Measurements from ENCODE around the gene P2RX5. TPM values are rescaled to one million over a fixed set of nuclear protein-coding genes. Genes with fewer than 3 reads are reported as not detected.
"Not testable (repeated sequence)": the region's sequence is repeated elsewhere in the genome, so short reads cannot be mapped to it uniquely, and the experiment has no call there.

P2RX5 gene, protein sequence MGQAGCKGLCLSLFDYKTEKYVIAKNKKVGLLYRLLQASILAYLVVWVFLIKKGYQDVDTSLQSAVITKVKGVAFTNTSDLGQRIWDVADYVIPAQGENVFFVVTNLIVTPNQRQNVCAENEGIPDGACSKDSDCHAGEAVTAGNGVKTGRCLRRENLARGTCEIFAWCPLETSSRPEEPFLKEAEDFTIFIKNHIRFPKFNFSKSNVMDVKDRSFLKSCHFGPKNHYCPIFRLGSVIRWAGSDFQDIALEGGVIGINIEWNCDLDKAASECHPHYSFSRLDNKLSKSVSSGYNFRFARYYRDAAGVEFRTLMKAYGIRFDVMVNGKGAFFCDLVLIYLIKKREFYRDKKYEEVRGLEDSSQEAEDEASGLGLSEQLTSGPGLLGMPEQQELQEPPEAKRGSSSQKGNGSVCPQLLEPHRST
- polyA plus RNA-seq = 2.2 TPM
- long read RNA-seq, donor 1 = 0 reads
- long read RNA-seq, donor 2 = 0 reads
- long read RNA-seq, donor 3 = 0 reads
- long read RNA-seq, donor 4 = 0 reads
- long read RNA-seq, donor 5 = 0 reads
- long read RNA-seq, donor 6 = 0 reads
- long read RNA-seq, donor 7 = 0 reads
- long read RNA-seq, donor 8 = 0 reads
- long read RNA-seq, donor 9 = 0 reads
- long read RNA-seq, donor 10 = 0 reads
- long read RNA-seq, donor 11 = 0 reads

DNA sequence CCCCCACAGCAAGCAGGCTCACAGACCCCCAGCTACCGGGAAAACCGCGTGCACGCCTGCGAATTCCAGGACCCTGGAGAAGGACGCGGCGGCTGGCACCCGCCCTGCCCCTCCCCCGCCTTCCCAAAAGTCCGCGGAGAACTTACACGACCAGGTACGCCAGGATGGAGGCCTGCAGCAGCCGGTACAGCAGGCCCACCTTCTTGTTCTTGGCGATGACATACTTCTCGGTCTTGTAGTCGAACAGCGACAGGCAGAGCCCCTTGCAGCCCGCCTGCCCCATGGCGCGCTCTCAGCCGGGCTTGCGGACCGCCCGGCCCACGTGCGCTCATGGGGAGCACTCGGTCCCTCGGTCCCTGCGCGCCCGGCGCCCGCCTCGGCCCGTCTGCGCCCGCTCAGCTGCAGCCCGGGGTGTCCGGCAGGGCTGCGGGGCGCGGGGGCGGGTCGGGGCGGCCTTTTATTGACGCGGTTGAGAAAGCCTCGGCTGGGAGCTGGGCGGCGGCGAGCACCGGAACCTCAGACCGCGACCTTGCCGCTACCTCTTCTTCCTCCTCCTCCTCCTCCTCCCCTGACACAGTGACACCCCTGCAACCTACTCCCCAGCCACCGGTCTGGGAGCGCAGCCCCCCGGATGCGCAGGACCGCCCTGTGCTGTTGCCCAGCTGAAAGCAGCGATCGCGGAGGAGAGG is at the start of gene P2RX5:
Gene P2RX5 (minus strand): TSS at position 433 of the 689 bp plus-strand sequence. CDS start 150 bp downstream, at position 283.
- Histone ChIP-seq H3K36me3 (ENCODE audit: control insufficient read depth, insufficient read depth, low read length) (no peaks in the 10 kb centered on the region), H3K9me3 (ENCODE audit: control insufficient read depth, low read depth, low read length) (no peaks in the 10 kb centered on the region), H3K27ac (ENCODE audit: low read length) (no peak within 1 kb of the TSS), H3K4me1 (ENCODE audit: control insufficient read depth, insufficient read depth, low read length) (peaks cover 10% of the 10 kb centered on the region), H3K27me3 (ENCODE audit: control insufficient read depth, insufficient read depth, low read length) (peaks cover 62% of the 10 kb centered on the region), H3K4me3 (ENCODE audit: low read length) (no peak within 1 kb of the TSS)
- peak in 1 of 2 donors; percentile 47 for DNase-seq
- WGBS (ENCODE audit: insufficient coverage, low lambda C conversion rate) = no CpG with 5 or more reads among the region's 65 CpGs

DNA sequence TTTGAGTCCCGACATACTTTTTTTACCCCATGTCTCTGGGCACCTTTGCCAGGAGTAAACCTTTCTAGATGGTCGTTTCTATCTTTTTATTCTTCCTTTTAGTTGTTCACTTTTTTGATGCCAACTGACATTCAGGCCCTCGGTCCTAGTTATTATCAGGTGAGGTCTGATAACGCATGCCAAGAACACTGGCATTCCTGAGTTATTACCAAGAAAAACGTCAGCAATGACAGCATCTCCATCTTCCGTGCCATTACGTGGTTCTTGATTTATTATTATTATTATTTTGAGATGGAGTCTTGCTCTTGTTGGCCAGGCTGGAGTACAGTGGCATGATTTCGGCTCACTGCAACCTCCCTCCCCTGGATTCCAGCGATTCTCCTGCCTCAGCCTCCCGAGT is 49.1 kb upstream of the P2RX5 start:
- no peaks in the 10 kb centered on the region for H3K27me3 ChIP-seq (ENCODE audit: control insufficient read depth, insufficient read depth, low read length)
- WGBS (ENCODE audit: insufficient coverage, low lambda C conversion rate) = 93% methylated on average over 2 of the region's 10 CpGs
- H3K27ac ChIP-seq (ENCODE audit: low read length) = no peak overlapping the region
- no peak for DNase-seq
- no peaks in the 10 kb centered on the region for H3K36me3 ChIP-seq (ENCODE audit: control insufficient read depth, insufficient read depth, low read length)
- no peak overlapping the region for H3K4me3 ChIP-seq (ENCODE audit: low read length)
- no peaks in the 10 kb centered on the region for H3K4me1 ChIP-seq (ENCODE audit: control insufficient read depth, insufficient read depth, low read length)
- H3K9me3 ChIP-seq (ENCODE audit: control insufficient read depth, low read depth, low read length) = no peaks in the 10 kb centered on the region

DNA sequence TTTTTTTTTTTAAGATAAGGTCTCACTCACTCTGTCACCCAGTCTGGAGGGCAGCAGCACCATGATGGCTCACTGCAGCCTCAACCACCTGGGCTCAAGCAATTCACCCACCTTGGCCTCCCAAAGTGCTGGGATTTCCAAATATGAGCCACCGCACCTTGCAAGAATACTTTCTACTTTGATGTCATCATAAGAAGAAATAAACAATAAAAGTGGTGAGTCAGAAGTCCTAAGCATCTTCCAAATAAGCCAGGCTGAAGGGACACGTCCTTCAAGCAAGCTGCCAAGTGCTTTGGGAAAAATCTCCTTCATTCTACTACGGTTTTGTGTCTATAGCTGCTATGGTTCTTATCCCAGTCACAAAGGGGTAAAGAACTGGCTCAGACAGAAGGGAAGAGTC is 48.1 kb upstream of the P2RX5 start:
- no peak for DNase-seq
- Histone ChIP-seq H3K36me3 (ENCODE audit: control insufficient read depth, insufficient read depth, low read length) (no peaks in the 10 kb centered on the region), H3K9me3 (ENCODE audit: control insufficient read depth, low read depth, low read length) (no peaks in the 10 kb centered on the region), H3K27ac (ENCODE audit: low read length) (no peak overlapping the region), H3K27me3 (ENCODE audit: control insufficient read depth, insufficient read depth, low read length) (no peaks in the 10 kb centered on the region), H3K4me1 (ENCODE audit: control insufficient read depth, insufficient read depth, low read length) (peaks cover 3% of the 10 kb centered on the region), H3K4me3 (ENCODE audit: low read length) (no peak overlapping the region)
- WGBS (ENCODE audit: insufficient coverage, low lambda C conversion rate) = no CpG with 5 or more reads among the region's 3 CpGs

DNA sequence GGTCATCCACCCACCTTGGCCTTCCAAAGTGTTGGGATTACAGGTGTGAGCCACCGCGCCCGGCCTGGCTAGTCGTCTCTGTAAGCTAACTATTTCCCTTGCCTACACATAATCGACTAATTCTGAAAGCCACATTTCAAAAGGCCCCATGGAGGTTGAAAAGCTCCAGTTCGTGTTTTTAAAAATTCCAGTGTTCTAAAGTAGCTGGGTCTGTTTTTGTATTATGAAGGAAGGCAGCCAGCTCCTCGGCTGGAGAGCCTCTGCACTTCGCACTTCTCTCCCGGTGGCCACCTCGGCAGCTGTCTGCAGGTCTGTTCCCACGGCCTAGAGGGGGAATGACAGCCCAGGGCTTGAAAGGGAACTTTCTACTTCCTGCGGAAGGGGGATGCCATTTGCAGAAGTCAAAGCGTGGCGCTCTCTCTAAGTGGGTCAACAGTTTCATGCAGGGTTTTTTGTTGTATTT is 44.7 kb upstream of the P2RX5 start:
- no CpG with 5 or more reads among the region's 14 CpGs for WGBS (ENCODE audit: insufficient coverage, low lambda C conversion rate)
- H3K9me3 ChIP-seq (ENCODE audit: control insufficient read depth, low read depth, low read length) = no peaks in the 10 kb centered on the region
- no peaks in the 10 kb centered on the region for H3K27me3 ChIP-seq (ENCODE audit: control insufficient read depth, insufficient read depth, low read length)
- no peak overlapping the region for H3K4me3 ChIP-seq (ENCODE audit: low read length)
- H3K4me1 ChIP-seq (ENCODE audit: control insufficient read depth, insufficient read depth, low read length) = peaks cover 16% of the 10 kb centered on the region
- H3K36me3 ChIP-seq (ENCODE audit: control insufficient read depth, insufficient read depth, low read length) = no peaks in the 10 kb centered on the region
- no peak for DNase-seq
- H3K27ac ChIP-seq (ENCODE audit: low read length) = no peak overlapping the region

DNA sequence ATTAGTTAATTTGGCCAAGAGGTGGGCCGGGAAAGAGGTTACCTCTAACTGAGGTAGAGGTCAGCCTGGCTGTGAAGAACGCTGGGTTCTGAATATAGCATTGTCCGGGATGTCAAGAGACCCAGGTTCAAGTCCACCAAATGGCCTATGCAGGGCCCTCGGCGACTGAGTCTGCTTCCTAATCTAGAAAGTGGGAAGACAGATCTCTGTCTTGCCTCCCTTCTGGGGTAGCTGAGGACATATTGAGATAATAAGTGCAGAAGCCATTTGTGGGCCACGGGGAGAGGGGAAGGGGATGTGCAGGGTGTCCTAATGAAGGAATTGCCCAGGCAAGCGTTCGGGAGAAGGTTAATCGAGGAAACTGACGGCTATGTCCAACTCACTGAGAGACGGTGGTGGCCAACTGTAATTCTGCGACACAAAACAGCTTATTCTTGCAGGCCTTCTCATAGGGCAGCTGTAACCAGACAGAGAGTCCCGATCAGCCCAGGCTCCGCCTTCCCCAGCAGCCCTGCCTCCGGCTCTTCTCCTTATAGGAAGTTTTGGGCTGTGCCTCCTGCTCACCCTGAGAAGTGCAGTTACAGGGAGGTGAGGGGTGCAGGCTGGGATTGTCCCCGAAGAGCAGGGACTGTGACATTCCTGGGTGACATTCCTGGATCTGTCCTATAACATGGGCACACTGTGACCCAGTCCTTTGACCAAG is 43.6 kb upstream of the P2RX5 start:
- no peak for DNase-seq
- no CpG with 5 or more reads among the region's 16 CpGs for WGBS (ENCODE audit: insufficient coverage, low lambda C conversion rate)
- H3K4me3 ChIP-seq (ENCODE audit: low read length) = no peak overlapping the region
- no peak overlapping the region for H3K27ac ChIP-seq (ENCODE audit: low read length)
- H3K27me3 ChIP-seq (ENCODE audit: control insufficient read depth, insufficient read depth, low read length) = no peaks in the 10 kb centered on the region
- H3K4me1 ChIP-seq (ENCODE audit: control insufficient read depth, insufficient read depth, low read length) = peaks cover 16% of the 10 kb centered on the region
- no peaks in the 10 kb centered on the region for H3K36me3 ChIP-seq (ENCODE audit: control insufficient read depth, insufficient read depth, low read length)
- H3K9me3 ChIP-seq (ENCODE audit: control insufficient read depth, low read depth, low read length) = no peaks in the 10 kb centered on the region

DNA sequence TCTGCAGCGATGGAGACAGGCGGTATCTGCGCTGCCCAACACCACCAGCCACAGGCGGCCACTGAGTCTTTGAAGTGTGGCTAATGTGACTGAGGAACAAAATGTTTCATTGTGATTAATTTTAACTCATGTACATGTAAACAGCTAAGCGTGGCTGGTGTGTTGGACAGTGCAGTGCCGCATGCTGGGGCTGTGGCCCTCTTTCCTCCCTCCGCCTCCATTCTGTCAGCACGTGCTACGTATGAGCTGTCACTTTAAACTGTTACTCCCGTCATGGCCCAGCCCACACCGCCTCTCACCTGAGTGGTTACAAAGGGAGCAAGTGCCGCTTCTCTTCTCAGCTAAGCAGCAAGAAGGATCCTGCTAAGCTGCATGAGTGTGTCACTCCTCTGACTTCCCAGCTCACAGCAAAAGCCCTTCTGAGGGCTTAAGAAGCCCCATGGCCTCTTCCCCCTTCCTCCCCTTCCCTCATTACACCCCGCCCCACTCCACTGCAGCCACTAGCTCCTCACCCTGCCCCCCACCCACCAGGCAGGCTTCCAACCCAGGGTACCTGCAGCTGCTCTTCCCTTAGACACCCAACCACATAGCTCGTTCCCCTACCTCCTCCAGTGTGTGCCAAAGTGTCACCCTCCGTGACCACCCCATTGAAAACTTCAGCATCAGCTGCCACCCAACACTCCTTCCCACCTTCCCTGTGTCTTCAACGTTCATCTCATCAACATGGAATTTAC is 42.8 kb upstream of the P2RX5 start:
- Histone ChIP-seq H3K4me1 (ENCODE audit: control insufficient read depth, insufficient read depth, low read length) (peaks cover 16% of the 10 kb centered on the region), H3K36me3 (ENCODE audit: control insufficient read depth, insufficient read depth, low read length) (no peaks in the 10 kb centered on the region), H3K9me3 (ENCODE audit: control insufficient read depth, low read depth, low read length) (no peaks in the 10 kb centered on the region), H3K27ac (ENCODE audit: low read length) (no peak overlapping the region), H3K4me3 (ENCODE audit: low read length) (no peak overlapping the region), H3K27me3 (ENCODE audit: control insufficient read depth, insufficient read depth, low read length) (no peaks in the 10 kb centered on the region)
- 57% methylated on average over 2 of the region's 16 CpGs for WGBS (ENCODE audit: insufficient coverage, low lambda C conversion rate)
- peak; percentile 53 to 74 for DNase-seq

DNA sequence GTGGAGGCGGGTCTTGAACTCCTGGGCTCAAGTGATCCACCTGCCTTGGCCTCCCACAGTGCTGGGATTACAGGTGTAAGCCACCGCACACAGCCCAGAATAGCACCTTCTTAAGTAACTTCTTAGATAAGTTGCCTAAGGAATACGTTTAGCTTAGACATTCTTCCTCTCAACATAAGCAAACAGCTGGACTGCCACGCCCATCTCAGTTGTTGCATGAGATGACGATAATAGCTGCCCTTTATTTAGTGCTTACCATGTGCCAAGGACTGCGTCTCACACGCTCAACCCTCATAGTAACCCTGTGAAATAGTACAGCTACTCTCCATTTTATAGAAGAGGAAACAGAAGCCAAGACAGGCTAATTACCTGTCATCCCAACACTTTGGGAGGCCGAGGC is 39.6 kb upstream of the P2RX5 start:
- Histone ChIP-seq H3K36me3 (ENCODE audit: control insufficient read depth, insufficient read depth, low read length) (no peaks in the 10 kb centered on the region), H3K27me3 (ENCODE audit: control insufficient read depth, insufficient read depth, low read length) (no peaks in the 10 kb centered on the region), H3K4me3 (ENCODE audit: low read length) (no peak overlapping the region), H3K27ac (ENCODE audit: low read length) (no peak overlapping the region), H3K9me3 (ENCODE audit: control insufficient read depth, low read depth, low read length) (no peaks in the 10 kb centered on the region), H3K4me1 (ENCODE audit: control insufficient read depth, insufficient read depth, low read length) (peaks cover 16% of the 10 kb centered on the region)
- no peak for DNase-seq
- WGBS (ENCODE audit: insufficient coverage, low lambda C conversion rate) = 14% methylated on average over 1 of the region's 8 CpGs

DNA sequence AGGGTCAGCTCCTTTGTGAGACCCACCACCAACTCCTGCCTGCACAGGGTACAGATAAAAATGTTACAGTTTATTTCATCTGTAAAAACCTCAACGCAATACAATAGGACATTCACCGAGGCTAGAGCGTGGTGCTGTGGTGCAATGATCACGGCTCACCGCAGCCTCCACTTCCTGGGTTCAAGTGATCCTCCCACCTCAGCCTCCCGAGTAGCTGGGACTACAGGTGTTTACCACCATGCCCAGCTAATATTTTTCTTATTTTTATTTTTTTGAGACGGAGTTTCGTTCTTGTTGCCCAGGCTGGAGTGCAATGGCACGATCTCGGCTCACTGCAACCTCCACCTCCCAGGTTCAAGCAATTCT is 38.9 kb upstream of the P2RX5 start:
- not testable (repeated sequence) for H3K36me3 ChIP-seq (ENCODE audit: control insufficient read depth, insufficient read depth, low read length); DNase-seq; H3K27ac ChIP-seq (ENCODE audit: low read length); H3K4me3 ChIP-seq (ENCODE audit: low read length); H3K27me3 ChIP-seq (ENCODE audit: control insufficient read depth, insufficient read depth, low read length); H3K9me3 ChIP-seq (ENCODE audit: control insufficient read depth, low read depth, low read length)
- H3K4me1 ChIP-seq (ENCODE audit: control insufficient read depth, insufficient read depth, low read length) = peaks cover 16% of the 10 kb centered on the region
- WGBS (ENCODE audit: insufficient coverage, low lambda C conversion rate) = 100% methylated on average over 1 of the region's 10 CpGs

DNA sequence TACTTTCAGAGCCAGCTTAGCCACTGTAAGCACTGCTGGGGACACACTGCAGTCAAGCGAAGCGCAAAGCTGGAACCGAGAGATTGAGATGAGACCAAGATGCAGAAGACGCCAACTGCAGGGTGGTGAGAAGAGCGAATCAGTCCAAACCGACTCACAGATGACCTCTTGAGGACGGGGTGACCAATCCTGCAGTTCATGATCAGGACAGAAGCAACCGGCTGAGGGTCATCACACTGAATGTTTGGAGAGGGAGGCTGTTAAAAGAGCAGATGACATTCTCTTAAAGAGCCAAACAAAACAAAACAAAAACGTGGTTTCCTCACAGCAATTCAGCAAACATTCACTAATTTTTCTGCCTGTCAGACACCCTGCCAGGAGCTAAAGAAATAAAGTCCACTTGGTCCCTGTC is 36.3 kb upstream of the P2RX5 start:
- H3K4me3 ChIP-seq (ENCODE audit: low read length) = no peak overlapping the region
- H3K27ac ChIP-seq (ENCODE audit: low read length) = no peak overlapping the region
- no CpG with 5 or more reads among the region's 9 CpGs for WGBS (ENCODE audit: insufficient coverage, low lambda C conversion rate)
- H3K4me1 ChIP-seq (ENCODE audit: control insufficient read depth, insufficient read depth, low read length) = no peaks in the 10 kb centered on the region
- no peaks in the 10 kb centered on the region for H3K9me3 ChIP-seq (ENCODE audit: control insufficient read depth, low read depth, low read length)
- no peaks in the 10 kb centered on the region for H3K36me3 ChIP-seq (ENCODE audit: control insufficient read depth, insufficient read depth, low read length)
- no peak for DNase-seq
- H3K27me3 ChIP-seq (ENCODE audit: control insufficient read depth, insufficient read depth, low read length) = no peaks in the 10 kb centered on the region
